Stimulated activated CD4-positive, alpha-beta T cell treated with anti-CD3 and anti-CD28 coated beads, Interleukin-15, amount 100 ng/mL, for 1 hour (primary cell): Measurements from ENCODE around the gene HCAR2.
"Not testable (repeated sequence)": the region's sequence is repeated elsewhere in the genome, so short reads cannot be mapped to it uniquely, and the experiment has no call there.

Experiments used
- DNase-seq, 2 donors: peaks; one replicate each; pipeline ENCODE4 v3.0.0-alpha.2; 2020; ENCODE audit warnings: low read depth in 1 of 2, low spot score in 1 of 2

HCAR2 gene

DNA sequence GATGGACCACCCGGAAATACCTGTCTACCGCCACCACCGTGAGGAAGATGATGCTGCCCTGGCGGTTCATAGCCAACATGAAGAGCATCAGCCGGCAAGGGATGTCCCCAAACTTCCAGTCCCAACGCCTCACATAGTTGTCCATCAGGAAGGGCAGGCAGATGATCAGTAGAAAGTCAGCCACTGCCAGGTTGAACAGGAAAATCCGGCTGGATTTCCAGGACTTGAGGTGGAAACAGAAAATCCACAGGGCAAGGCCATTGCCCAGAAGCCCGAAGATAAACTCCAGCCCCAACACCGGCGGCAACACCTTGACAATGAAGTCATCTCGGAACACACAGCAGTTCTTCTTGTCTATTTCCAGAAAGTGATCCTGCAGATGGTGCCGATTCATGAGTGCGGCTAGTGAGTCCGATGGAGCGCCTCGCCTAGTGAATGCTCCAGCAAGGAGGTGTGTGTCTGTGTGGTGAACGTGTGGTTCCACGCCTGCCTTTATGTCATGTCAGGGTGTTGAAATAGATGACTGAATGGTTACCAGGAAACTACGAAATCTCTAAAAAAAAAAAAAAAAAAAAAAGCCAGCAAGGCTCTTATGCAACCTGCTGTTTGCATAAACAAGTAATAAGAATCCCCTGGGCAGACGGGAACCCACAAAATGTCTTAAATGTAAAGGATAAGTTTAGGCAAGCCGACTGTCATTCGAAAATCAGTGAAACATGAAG is at the start of gene HCAR2:
Gene HCAR2 (minus strand): TSS at position 468 of the 722 bp plus-strand sequence. CDS start 74 bp downstream, at position 394.
- DNase-seq, result not testable (repeated sequence)

- peak; percentile 99 to 100 for DNase-seq
These were observed 49.5 kb upstream of the HCAR2 start, which contains the start of gene DENR for GRCh38 chr12:122752464-122753318. TSS of gene DENR (plus strand) at chr12:122752824. CDS start at chr12:122753702, 878 bp downstream.

- DNase-seq, result not testable (repeated sequence)
These were observed 47.8 kb upstream of the HCAR2 start for GRCh38 chr12:122750781-122751515.

GRCh38 chr12:122749569-122750332 is 46.6 kb upstream of the HCAR2 start:
- DNase-seq, result no peak

DNA sequence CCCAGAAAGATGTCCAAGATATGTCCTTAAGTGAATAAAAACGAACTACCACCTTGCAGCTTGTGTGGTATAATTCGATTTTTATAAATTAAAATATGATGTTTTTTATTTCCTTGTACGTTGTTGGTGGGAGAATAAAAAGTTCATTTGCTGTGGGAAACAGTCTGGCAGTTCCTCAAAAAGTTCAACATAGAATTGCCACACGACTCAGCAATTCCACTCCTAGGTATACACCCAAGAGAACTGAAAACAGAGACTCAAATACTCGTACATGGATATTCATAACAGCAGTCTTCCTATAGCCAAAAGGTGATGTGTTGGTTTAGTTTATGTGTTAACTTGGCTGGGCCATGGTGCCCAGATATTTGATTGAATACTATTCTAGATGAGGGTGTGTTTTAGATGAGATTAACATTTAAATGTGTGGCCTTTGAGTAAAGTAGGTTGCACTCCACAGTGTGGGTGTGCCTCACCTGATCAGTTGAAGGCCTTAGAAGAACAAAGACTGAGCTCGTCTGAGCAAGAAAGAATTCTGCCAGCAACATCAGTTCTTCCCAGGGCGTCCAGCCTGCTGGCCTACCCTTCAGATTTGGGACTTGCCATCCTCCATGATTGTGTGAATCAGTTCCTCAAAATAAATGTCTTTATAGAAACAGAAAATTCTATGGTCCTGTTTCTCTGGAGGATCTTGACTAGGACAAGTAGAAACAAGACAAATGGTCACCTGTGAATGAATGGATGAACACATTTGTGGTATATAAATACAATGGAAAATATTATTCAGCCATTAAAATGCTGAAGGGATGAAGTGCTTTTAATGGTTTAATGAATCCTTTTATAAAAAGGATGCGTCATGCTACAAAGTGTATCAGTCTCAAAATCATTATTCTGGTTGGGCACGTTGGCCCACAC is 44.3 kb upstream of the HCAR2 start:
- no peak for DNase-seq

DNA sequence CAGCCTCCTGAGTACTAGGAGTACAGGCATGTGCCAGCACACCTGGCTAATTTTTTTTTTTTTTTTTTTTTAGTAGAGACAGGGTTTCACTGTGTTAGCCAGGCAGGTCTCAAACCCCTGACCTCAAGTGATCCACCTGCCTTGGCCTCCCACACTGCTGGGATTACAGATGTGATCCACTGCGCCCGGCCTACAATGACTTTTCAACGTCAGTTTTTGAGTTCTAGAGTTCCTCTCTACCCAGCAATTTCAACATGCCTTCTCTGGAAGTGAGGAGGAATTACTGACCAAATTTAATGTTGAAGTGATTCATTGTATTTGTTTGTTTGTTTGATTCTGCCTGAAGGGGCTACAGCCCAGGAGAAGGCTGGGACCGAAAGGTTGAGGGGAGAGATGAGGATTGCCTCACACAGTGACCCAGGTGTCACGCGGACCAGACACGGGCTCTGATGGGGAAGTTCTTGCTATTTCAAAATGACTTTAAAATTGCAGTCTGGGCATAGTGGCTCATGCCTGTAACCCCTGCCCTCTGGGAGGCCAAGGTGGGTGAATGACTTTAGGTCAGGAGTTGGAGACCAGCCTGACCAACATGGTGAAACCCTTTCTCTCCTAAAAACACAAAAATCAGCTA is 40.9 kb upstream of the HCAR2 start:
- no peak for DNase-seq

GRCh38 chr12:122740351-122740750 is 37.2 kb upstream of the HCAR2 start:
- no peak for DNase-seq

GRCh38 chr12:122738571-122738970 is 35.4 kb upstream of the HCAR2 start:
- no peak for DNase-seq

- DNase-seq, result no peak
These were observed 29.5 kb upstream of the HCAR2 start for GRCh38 chr12:122732611-122733010.

GRCh38 chr12:122732170-122732569 is 29.0 kb upstream of the HCAR2 start:
- no peak for DNase-seq

GRCh38 chr12:122730215-122731014 is 27.3 kb upstream of the HCAR2 start, which contains the start of gene HCAR1:
TSS of gene HCAR1 (minus strand) at chr12:122730844. CDS start at chr12:122730339, 505 bp downstream.
- DNase-seq, result no peak

DNA sequence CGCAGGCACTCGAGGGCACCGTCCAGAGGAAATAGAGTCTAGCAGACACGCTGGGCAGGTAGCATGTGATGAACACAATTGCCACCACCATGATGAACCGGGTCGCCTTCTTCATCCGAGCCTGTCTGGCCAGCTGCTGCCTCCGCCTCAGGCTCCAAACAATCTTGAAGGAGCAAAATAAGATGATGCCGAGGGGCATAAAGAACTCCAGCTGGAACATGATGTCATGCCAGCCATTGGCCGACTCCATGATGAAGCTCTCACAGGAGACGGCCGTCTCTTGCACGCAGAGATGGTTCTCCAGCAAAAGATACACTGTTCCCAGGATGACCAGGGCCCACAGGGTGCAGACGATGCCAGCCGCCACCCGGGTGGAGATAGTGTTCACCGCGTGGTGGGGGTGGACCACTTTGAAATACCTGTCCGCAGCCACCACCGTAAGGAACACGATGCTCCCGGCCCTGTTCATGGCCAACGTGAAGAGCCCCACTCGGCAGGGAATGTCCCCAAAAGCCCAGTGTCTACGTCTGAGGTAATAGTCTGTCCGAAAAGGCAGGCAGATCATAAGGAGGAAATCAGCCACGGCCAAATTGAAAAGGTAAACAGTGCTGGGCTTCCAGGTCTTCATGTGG is 26.5 kb upstream of the HCAR2 start:
- DNase-seq, result no peak

GRCh38 chr12:122726080-122726558 is 23.0 kb upstream of the HCAR2 start:
- DNase-seq, result no peak

DNA sequence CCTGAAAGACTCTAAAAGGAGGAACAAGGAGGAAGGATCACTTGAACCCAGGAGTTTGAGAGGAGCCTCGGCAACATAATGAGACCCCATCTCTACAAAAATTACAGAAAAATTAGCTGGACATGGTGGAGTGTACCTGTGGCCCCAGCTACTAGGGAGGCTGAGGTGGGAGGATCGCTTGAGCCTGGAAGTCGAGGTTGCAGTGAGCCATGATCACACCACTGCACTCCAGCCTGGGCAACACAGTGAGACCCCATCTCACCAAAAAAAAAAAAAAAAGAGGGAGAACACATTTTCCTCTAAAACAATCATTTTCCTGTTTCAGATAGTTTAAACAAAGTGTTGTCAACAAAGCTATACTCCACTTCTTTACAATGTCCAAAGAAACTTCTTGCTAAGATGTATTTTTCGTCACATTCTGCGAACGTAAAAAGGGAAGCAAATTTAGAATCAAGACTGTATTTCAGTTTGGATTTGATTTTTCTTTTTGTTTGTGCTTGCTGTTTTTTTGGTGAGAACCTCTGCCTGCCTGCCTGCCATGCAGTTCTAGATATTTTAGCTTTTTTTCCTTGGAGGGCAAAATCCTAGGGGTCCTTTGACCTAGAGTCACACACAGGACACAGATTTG is 22.4 kb upstream of the HCAR2 start:
- DNase-seq, result no peak

GRCh38 chr12:122724641-122725243 is 21.6 kb upstream of the HCAR2 start:
- DNase-seq, result no peak

DNA sequence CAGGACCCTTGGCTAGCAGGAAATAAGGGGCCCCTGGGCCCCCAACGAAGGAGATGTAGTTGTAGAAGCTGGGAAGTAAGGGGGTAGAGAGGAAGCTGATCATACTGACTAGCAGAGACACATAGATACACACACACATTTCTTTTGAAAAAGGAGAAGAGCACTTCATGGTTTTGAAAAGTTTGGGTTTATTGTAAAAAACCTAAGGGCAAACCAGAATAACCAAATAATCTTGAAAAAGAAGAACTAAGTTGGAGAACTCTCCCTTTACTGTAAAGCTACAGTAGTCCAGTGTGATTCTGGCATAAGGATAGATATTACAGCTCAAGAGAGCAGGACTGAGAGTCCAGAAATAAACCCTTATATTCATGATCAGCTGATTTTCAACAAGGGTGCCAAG is 19.2 kb upstream of the HCAR2 start:
- no peak for DNase-seq

DNA sequence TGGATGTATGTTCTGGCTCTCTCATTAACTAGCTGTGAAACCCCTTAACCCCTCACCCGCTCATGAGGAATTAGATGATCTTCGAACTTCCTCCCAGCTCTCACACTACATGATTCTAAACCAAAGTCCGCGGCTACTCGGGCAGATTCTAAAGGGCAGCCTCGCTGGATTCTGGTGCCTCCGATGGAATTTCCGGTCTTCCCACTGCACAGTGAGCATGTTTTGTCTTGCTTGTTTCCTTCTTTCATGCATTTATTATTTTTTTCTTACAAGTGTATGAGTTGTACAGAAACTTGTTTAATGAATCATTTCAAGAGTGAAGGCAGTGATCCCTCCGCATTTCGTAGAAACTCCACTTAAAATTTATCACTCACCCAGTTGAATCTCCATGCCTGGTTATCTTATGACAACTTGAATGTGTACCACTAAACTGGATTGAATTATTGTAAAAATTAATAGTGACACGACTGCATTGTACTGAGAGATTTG is 17.9 kb upstream of the HCAR2 start:
- no peak for DNase-seq
